Erythroblast (primary cell): Measurements from ENCODE around the gene PSME3IP1.

Experiments
- GATA1 ChIP-seq: IDR thresholded peaks from 2 replicates; pipeline ENCODE4 v1.6.1; 2011; ENCODE audit warnings: low read depth, mild to moderate bottlenecking, control low read depth, low read length, moderate library complexity
- POLR2A ChIP-seq: IDR thresholded peaks from 2 replicates; pipeline ENCODE4 v1.6.1; 2011; ENCODE audit warnings: mild to moderate bottlenecking, low read length

GRCh38 chr16:57137043-57137442 lies 48.8 kb downstream of the PSME3IP1 start:
- TF ChIP-seq POLR2A (no peak), GATA1 (no peak)
